A673 (cell line): Measurements from ENCODE around the gene MOCS3. TPM values are rescaled to one million over a fixed set of nuclear protein-coding genes. Genes with fewer than 3 reads are reported as not detected.
A peak's percentile ranks its signal among the peaks of the same experiment; 100 is the strongest.

Experiments
- BruUV-seq: library from RNA; stranded (reverse); fragments of 400-500 nt; replicated peaks from 2 replicates; lab custom pipeline; 2021; lab: Mats Ljungman, UMichigan
- CTCF ChIA-PET: fragments of 300-600 bp; sonication (Branson Sonifier 250); formaldehyde crosslinking; loops from one replicate; lab custom pipeline; 2022; ENCODE audit warnings: antibody characterized with exemption; lab: Charles Lee
- POLR2A ChIA-PET: fragments of 300-600 bp; sonication (Branson Sonifier 250); formaldehyde crosslinking; loops from one replicate; lab custom pipeline; 2022; ENCODE audit warnings: antibody characterized with exemption; ENCODE audit not compliant: low non-redundant PET; lab: Charles Lee
- DNase-seq: peaks from one replicate; pipeline ENCODE4 v3.0.0-alpha.2; 2015; ENCODE audit warnings: low spot score
- H3K27ac ChIP-seq: fragments of 200-600 bp; sonication (generic); 2 replicates; pipeline ENCODE4 v1.5.1; 2016; ENCODE audit warnings: mixed run types, low read depth, mild to moderate bottlenecking, mixed read lengths, antibody characterized with exemption, low read length; ENCODE audit not compliant: poor library complexity, severe bottlenecking
- H3K27me3 ChIP-seq: fragments of 200-600 bp; sonication (generic); replicated peaks from 2 replicates; pipeline ENCODE4 v1.6.1; 2017; ENCODE audit warnings: mixed run types, low read depth, mild to moderate bottlenecking, mixed read lengths, antibody characterized with exemption, low read length; ENCODE audit not compliant: insufficient read depth, poor library complexity
- H3K36me3 ChIP-seq: fragments of 200-600 bp; sonication (generic); 2 replicates; pipeline ENCODE4 v1.6.1; 2016; ENCODE audit warnings: mixed run types, mild to moderate bottlenecking, mixed read lengths, antibody characterized with exemption, low read length; ENCODE audit not compliant: insufficient read depth, poor library complexity, severe bottlenecking
- H3K4me1 ChIP-seq: fragments of 200-600 bp; sonication (generic); 2 replicates; pipeline ENCODE4 v1.6.1; 2017; ENCODE audit warnings: mixed run types, mild to moderate bottlenecking, mixed read lengths, antibody characterized with exemption, low read length; ENCODE audit not compliant: insufficient read depth, poor library complexity, severe bottlenecking
- H3K4me3 ChIP-seq: fragments of 200-600 bp; sonication (generic); 2 replicates; pipeline ENCODE4 v1.5.1; 2016; ENCODE audit warnings: low read depth, mixed run types, mild to moderate bottlenecking, mixed read lengths, low read length; ENCODE audit not compliant: poor library complexity, severe bottlenecking
- H3K9me3 ChIP-seq: fragments of 200-600 bp; sonication (generic); 2 replicates; pipeline ENCODE4 v1.6.1; 2016; ENCODE audit warnings: mixed run types, low read depth, mild to moderate bottlenecking, mixed read lengths, antibody characterized with exemption, low read length; ENCODE audit not compliant: poor library complexity, severe bottlenecking
- CTCF ChIP-seq: fragments of 300-800, 200-600 bp; sonication (generic); conservative IDR thresholded peaks from 2 replicates; pipeline ENCODE4 v1.5.1; 2017; ENCODE audit warnings: low read depth, mild to moderate bottlenecking, antibody characterized with exemption, low read length, moderate library complexity, mixed read lengths
- EZH2 ChIP-seq: fragments of 200-600 bp; sonication (generic); IDR thresholded peaks from 2 replicates; pipeline ENCODE4 v1.6.1; 2017; ENCODE audit warnings: borderline replicate concordance, low read depth, mild to moderate bottlenecking, mixed read lengths, antibody characterized with exemption, low read length; ENCODE audit not compliant: poor library complexity, severe bottlenecking
- intact Hi-C: fragments of 100-400 bp; cut with micrococcal nuclease; formaldehyde crosslinking; loops from one replicate; pipeline ENCODE4 v1.10.0; 2022; ENCODE audit not compliant: unreplicated experiment
- total RNA-seq: library from RNA; stranded (reverse); gene quantifications from 2 replicates; pipeline ENCODE4 v1.2.3, GENCODE V29; 2021

The MOCS3 gene
- total RNA-seq, 1 experiment from 2014 or later: 5.9 TPM

- no peaks in the 10 kb centered on the region for H3K27me3 ChIP-seq
- DNase-seq: no peak
These were observed 23.7 kb downstream of the MOCS3 start for GRCh38 chr20:50982363-50982762.

GRCh38 chr20:50983321-50983720, 24.7 kb downstream of the MOCS3 start:
- H3K4me1 ChIP-seq: no peaks in the 10 kb centered on the region
- POLR2A ChIA-PET: no interaction called here
- no peak for DNase-seq
- H3K27me3 ChIP-seq: no peaks in the 10 kb centered on the region
- H3K4me3 ChIP-seq: no peak overlapping the region
- H3K27ac ChIP-seq: no peak overlapping the region
- CTCF ChIA-PET: interaction anchor here (0.5 kb wide), 1 partner anchor 879 kb away, joined by 4 read pairs; no protein-coding TSS in a partner anchor
- TF ChIP-seq CTCF: no peak
- no peak for TF ChIP-seq EZH2
- H3K9me3 ChIP-seq: no peaks in the 10 kb centered on the region
- intact Hi-C loops: loop anchor here (10.0 kb wide), 1 partner anchor 611 kb away; no protein-coding TSS in a partner anchor
- no TSS peak for BruUV-seq
- H3K36me3 ChIP-seq: no peaks in the 10 kb centered on the region

More at GRCh38 chr20:50982363-50982762, 23.7 kb downstream of the MOCS3 start:
- intact Hi-C loops: loop anchor here (10.0 kb wide), 1 partner anchor 612 kb away; no protein-coding TSS in a partner anchor
- Histone ChIP-seq H3K9me3 (no peaks in the 10 kb centered on the region), H3K36me3 (no peaks in the 10 kb centered on the region), H3K4me1 (no peaks in the 10 kb centered on the region), H3K4me3 (no peak overlapping the region), H3K27ac (no peak overlapping the region)
- TF ChIP-seq CTCF (no peak), EZH2 (no peak)
- POLR2A ChIA-PET: no interaction called here
- CTCF ChIA-PET: no interaction called here
- no TSS peak for BruUV-seq

- intact Hi-C loops: loop anchor here (2.0 to 10.0 kb wide), 3 partner anchors 319 to 635 kb away; no protein-coding TSS in a partner anchor
- Histone ChIP-seq H3K27ac (no peak overlapping the region), H3K27me3 (no peaks in the 10 kb centered on the region), H3K9me3 (no peaks in the 10 kb centered on the region), H3K36me3 (no peaks in the 10 kb centered on the region), H3K4me1 (no peaks in the 10 kb centered on the region), H3K4me3 (peak overlapping the region; percentile 15)
- BruUV-seq: no TSS peak
- peak; percentile 91 for DNase-seq
- ChIA-PET CTCF (interaction anchor here (0.5 to 1.4 kb wide), 24 partner anchors 8 to 1010 kb away, joined by 3 to 22 read pairs (median 4); no protein-coding TSS in a partner anchor), POLR2A (interaction anchor here (0.5 kb wide), 1 partner anchor 48 kb away, joined by 3 read pairs; no protein-coding TSS in a partner anchor)
- TF ChIP-seq EZH2: no peak
- peak; percentile 88 for TF ChIP-seq CTCF
These were observed 29.0 kb downstream of the MOCS3 start for GRCh38 chr20:50987493-50988210.
